Right lobe of liver (tissue), 4 donors: Measurements from ENCODE around the gene APCDD1L.
"Not testable (repeated sequence)": the region's sequence is repeated elsewhere in the genome, so short reads cannot be mapped to it uniquely, and the experiment has no call there.

Experiments
- POLR2A ChIP-seq: fragments of 450-650 bp; IDR thresholded peaks from one replicate; pipeline ENCODE4 v1.6.1; 2017; ENCODE audit warnings: antibody characterized with exemption, mild to moderate bottlenecking
- TF ChIP-seq, protein P1 (sequence below), 4 donors: fragments of 200-600 bp in 3 of 4; fragments of 450-650 bp in 1 of 4; IDR thresholded peaks; one replicate each; pipeline versions ENCODE4 v1.5.1 to v1.8.0; 2016 to 2022; ENCODE audit warnings: antibody characterized with exemption in 4 of 4, mild to moderate bottlenecking in 2 of 4
- donor health status: DM: no; HTN: no; CAD: no.
- donor health status: DM: no; HTN: no; CAD: no.
- donor health status: DM: no; HTN: yes; CAD: no.

DNA sequence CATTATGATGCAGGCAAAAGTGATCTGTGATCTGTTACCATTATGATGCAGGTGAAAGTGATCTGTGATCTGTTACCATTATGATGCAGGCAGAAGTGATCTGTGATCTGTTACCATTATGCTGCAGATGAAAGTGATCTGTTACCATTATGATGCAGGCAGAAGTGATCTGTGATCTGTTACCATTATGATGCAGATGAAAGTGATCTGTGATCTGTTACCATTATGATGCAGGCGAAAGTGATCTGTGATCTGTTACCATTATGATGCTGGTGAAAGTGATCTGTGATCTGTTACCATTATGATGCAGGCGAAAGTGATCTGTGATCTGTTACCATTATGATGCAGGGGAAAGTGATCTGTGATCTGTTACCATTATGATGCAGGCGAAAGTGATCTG, 87.6 kb downstream of the APCDD1L start:
- TF ChIP-seq, protein P1, sequence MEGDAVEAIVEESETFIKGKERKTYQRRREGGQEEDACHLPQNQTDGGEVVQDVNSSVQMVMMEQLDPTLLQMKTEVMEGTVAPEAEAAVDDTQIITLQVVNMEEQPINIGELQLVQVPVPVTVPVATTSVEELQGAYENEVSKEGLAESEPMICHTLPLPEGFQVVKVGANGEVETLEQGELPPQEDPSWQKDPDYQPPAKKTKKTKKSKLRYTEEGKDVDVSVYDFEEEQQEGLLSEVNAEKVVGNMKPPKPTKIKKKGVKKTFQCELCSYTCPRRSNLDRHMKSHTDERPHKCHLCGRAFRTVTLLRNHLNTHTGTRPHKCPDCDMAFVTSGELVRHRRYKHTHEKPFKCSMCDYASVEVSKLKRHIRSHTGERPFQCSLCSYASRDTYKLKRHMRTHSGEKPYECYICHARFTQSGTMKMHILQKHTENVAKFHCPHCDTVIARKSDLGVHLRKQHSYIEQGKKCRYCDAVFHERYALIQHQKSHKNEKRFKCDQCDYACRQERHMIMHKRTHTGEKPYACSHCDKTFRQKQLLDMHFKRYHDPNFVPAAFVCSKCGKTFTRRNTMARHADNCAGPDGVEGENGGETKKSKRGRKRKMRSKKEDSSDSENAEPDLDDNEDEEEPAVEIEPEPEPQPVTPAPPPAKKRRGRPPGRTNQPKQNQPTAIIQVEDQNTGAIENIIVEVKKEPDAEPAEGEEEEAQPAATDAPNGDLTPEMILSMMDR (IDR thresholded peaks at IDR 0.05), result not testable (repeated sequence)
- not testable (repeated sequence) for TF ChIP-seq POLR2A
